H9 (cell line): Measurements from ENCODE around the gene DCAF11. TPM values are rescaled to one million over a fixed set of nuclear protein-coding genes. Genes with fewer than 3 reads are reported as not detected.

Experiments
- DNase-seq: peaks from one replicate; pipeline ENCODE4 v3.0.0-alpha.2; 2017
- H2AFZ ChIP-seq: one replicate; pipeline ENCODE4 v1.6.1; 2013; ENCODE audit warnings: mild to moderate bottlenecking, low read length, control low read depth, moderate library complexity
- H2AK5ac ChIP-seq: 2 replicates; pipeline ENCODE4 v1.6.1; 2013; ENCODE audit warnings: low read length, control low read depth, mixed read lengths; ENCODE audit not compliant: insufficient read length
- H2BK120ac ChIP-seq: one replicate; pipeline ENCODE4 v1.6.1; 2013; ENCODE audit warnings: low read depth, mild to moderate bottlenecking, low read length, control low read depth, inconsistent platforms; ENCODE audit not compliant: poor library complexity, severe bottlenecking
- H2BK12ac ChIP-seq: 2 replicates; pipeline ENCODE4 v1.6.1; 2013; ENCODE audit warnings: low read length, control low read depth, mixed read lengths, low read depth; ENCODE audit not compliant: insufficient read length
- H2BK15ac ChIP-seq: 2 replicates; pipeline ENCODE4 v1.6.1; 2013; ENCODE audit warnings: low read depth, low read length, control low read depth
- H2BK20ac ChIP-seq: one replicate; pipeline ENCODE4 v1.6.1; 2013; ENCODE audit warnings: low read depth, mild to moderate bottlenecking, low read length, control low read depth, inconsistent platforms; ENCODE audit not compliant: poor library complexity, severe bottlenecking
- H2BK5ac ChIP-seq: 2 replicates; pipeline ENCODE4 v1.6.1; 2013; ENCODE audit warnings: low read length, control low read depth, mixed read lengths; ENCODE audit not compliant: insufficient read length
- H3K14ac ChIP-seq: 2 replicates; pipeline ENCODE4 v1.6.1; 2013; ENCODE audit warnings: low read length, control low read depth; ENCODE audit not compliant: insufficient read depth
- H3K18ac ChIP-seq: 2 replicates; pipeline ENCODE4 v1.6.1; 2013; ENCODE audit warnings: low read depth, mild to moderate bottlenecking, mixed read lengths, low read length, control low read depth; ENCODE audit not compliant: insufficient read length
- H3K23ac ChIP-seq: 2 replicates; pipeline ENCODE4 v1.6.1; 2013; ENCODE audit warnings: low read length, control low read depth, mixed read lengths, low read depth; ENCODE audit not compliant: insufficient read length
- H3K23me2 ChIP-seq: 2 replicates; pipeline ENCODE4 v1.6.1; 2013; ENCODE audit warnings: low read depth, mild to moderate bottlenecking, mixed read lengths, low read length, control low read depth; ENCODE audit not compliant: insufficient read length, poor library complexity, severe bottlenecking
- H3K27ac ChIP-seq: 2 replicates; pipeline ENCODE4 v1.5.1; 2013; ENCODE audit warnings: low read length, control low read depth, mixed read lengths, low read depth; ENCODE audit not compliant: insufficient read length
- H3K27me3 ChIP-seq: 2 replicates; pipeline ENCODE4 v1.6.1; 2013; ENCODE audit warnings: low read length, control low read depth, inconsistent platforms; ENCODE audit not compliant: insufficient read depth
- H3K4ac ChIP-seq: 2 replicates; pipeline ENCODE4 v1.6.1; 2013; ENCODE audit warnings: low read depth, mild to moderate bottlenecking, control low read depth, inconsistent platforms, low read length, moderate library complexity
- H3K4me1 ChIP-seq: 2 replicates; pipeline ENCODE4 v1.6.1; 2013; ENCODE audit warnings: low read length, control low read depth, inconsistent platforms; ENCODE audit not compliant: insufficient read depth
- H3K4me2 ChIP-seq: 2 replicates; pipeline ENCODE4 v1.6.1; 2013; ENCODE audit warnings: low read length, control low read depth, mixed read lengths; ENCODE audit not compliant: insufficient read length, insufficient read depth
- H3K56ac ChIP-seq: 2 replicates; pipeline ENCODE4 v1.6.1; 2013; ENCODE audit warnings: low read depth, mild to moderate bottlenecking, mixed read lengths, low read length, control low read depth; ENCODE audit not compliant: insufficient read length
- H3K79me1 ChIP-seq: 2 replicates; pipeline ENCODE4 v1.6.1; 2013; ENCODE audit warnings: low read depth, mild to moderate bottlenecking, moderate library complexity, low read length, control low read depth, inconsistent platforms; ENCODE audit not compliant: insufficient read depth, poor library complexity, severe bottlenecking
- H3K79me2 ChIP-seq: 2 replicates; pipeline ENCODE4 v1.6.1; 2013; ENCODE audit warnings: low read length, control low read depth, inconsistent platforms; ENCODE audit not compliant: insufficient read depth
- H3K9ac ChIP-seq: 2 replicates; pipeline ENCODE4 v1.6.1; 2013; ENCODE audit warnings: low read length, control low read depth, mixed read lengths; ENCODE audit not compliant: insufficient read length; ENCODE audit errors: extremely low read depth
- H3K9me3 ChIP-seq: one replicate; pipeline ENCODE4 v1.6.1; 2013; ENCODE audit warnings: low read depth, low read length, inconsistent platforms; ENCODE audit not compliant: control insufficient read depth
- H3T11ph ChIP-seq: one replicate; pipeline ENCODE4 v1.6.1; 2013; ENCODE audit warnings: mild to moderate bottlenecking, low read length, control low read depth, inconsistent platforms
- H4K20me1 ChIP-seq: one replicate; pipeline ENCODE4 v1.6.1; 2013; ENCODE audit not compliant: control insufficient read depth, insufficient read length, insufficient read depth
- H4K5ac ChIP-seq: 2 replicates; pipeline ENCODE4 v1.6.1; 2013; ENCODE audit warnings: low read depth, mild to moderate bottlenecking, mixed read lengths, low read length, control low read depth; ENCODE audit not compliant: insufficient read length
- H4K8ac ChIP-seq: replicated peaks from 2 replicates; pipeline ENCODE4 v1.6.1; 2013; ENCODE audit warnings: low read length, control low read depth, mixed read lengths, low read depth; ENCODE audit not compliant: insufficient read length
- H4K91ac ChIP-seq: 2 replicates; pipeline ENCODE4 v1.6.1; 2013; ENCODE audit warnings: low read depth, mild to moderate bottlenecking, moderate library complexity, mixed read lengths, low read length, control low read depth; ENCODE audit not compliant: insufficient read length
- H3K27ac Mint-ChIP-seq, 3 experiments: 2 replicates in 2 of 3; 3 replicates in 1 of 3; pipeline ENCODE4 v1.8.0; 2020 to 2021; ENCODE audit warnings: mixed read lengths in 3 of 3, mild to moderate bottlenecking in 1 of 3, moderate library complexity in 1 of 3
- H3K27me3 Mint-ChIP-seq: 2 replicates; pipeline ENCODE4 v1.8.0; 2021; ENCODE audit warnings: low read depth, mild to moderate bottlenecking, moderate library complexity, mixed read lengths
- H3K36me3 Mint-ChIP-seq, 3 experiments: 2 replicates in 2 of 3; 3 replicates in 1 of 3; pipeline ENCODE4 v1.8.0; 2020 to 2021; ENCODE audit warnings: low read depth in 3 of 3, mixed read lengths in 3 of 3; ENCODE audit not compliant: insufficient read depth in 1 of 3
- H3K4me1 Mint-ChIP-seq, 2 experiments: 2 replicates each; pipeline ENCODE4 v1.8.0; 2020; ENCODE audit warnings: mixed read lengths in 2 of 2
- H3K4me3 Mint-ChIP-seq, 2 experiments: 2 replicates in 1 of 2; 3 replicates in 1 of 2; pipeline ENCODE4 v1.8.0; 2020 to 2021; ENCODE audit warnings: mild to moderate bottlenecking in 2 of 2, mixed read lengths in 2 of 2, moderate library complexity in 1 of 2
- H3K9me3 Mint-ChIP-seq, 2 experiments: 2 replicates in 1 of 2; 3 replicates in 1 of 2; pipeline ENCODE4 v1.8.0; 2020; ENCODE audit warnings: mild to moderate bottlenecking in 2 of 2, mixed read lengths in 2 of 2, moderate library complexity in 1 of 2
- CTCF ChIP-seq: fragments of 200-600 bp; sonication (generic); conservative IDR thresholded peaks from 3 replicates; pipeline ENCODE4 v1.8.0; 2021; ENCODE audit warnings: antibody characterized with exemption, mild to moderate bottlenecking
- WGBS: extraction: QIAGEN DNeasy Blood & Tissue Kit; methylation state at CpG from one replicate; pipeline ENCODE4 v1.1.7; 2013; ENCODE audit warnings: missing lambda C conversion rate, low lambda C conversion rate, mixed read lengths; ENCODE audit not compliant: insufficient read length; ENCODE audit errors: extremely low coverage; 5-methylcytosine and 5-hydroxymethylcytosine counted together
- total RNA-seq: library from RNA; stranded (reverse); gene quantifications from 2 replicates; pipeline ENCODE4 v1.2.1, GENCODE V29; 2021

The DCAF11 gene
- total RNA-seq, 1 experiment from 2014 or later: 73.4 TPM

- Histone ChIP-seq H2AFZ (no peak overlapping the region), H3K56ac (no peak overlapping the region), H2BK20ac (no peak overlapping the region), H3K4me2 (no peak overlapping the region), H3K9me3 (no peaks in the 10 kb centered on the region), H2BK120ac (no peak overlapping the region), H3K79me1 (no peaks in the 10 kb centered on the region), H2BK12ac (no peak overlapping the region), H3K9ac (no peak overlapping the region), H3K27ac (no peak overlapping the region), H3K23me2 (peaks cover 6% of the 10 kb centered on the region), H2BK5ac (no peak overlapping the region), H3K14ac (no peak overlapping the region), H4K8ac (no peak overlapping the region), H4K91ac (no peak overlapping the region), H2AK5ac (no peak overlapping the region), H3K23ac (no peak overlapping the region), H3K79me2 (no peaks in the 10 kb centered on the region; the same call in 1 of the 2 replicates), H3K18ac (no peak overlapping the region), H2BK15ac (no peak overlapping the region), H3T11ph (no peak overlapping the region), H3K27me3 (no peaks in the 10 kb centered on the region), H4K20me1 (no peaks in the 10 kb centered on the region), H3K4ac (no peak overlapping the region), H4K5ac (no peak overlapping the region), H3K4me1 (no peaks in the 10 kb centered on the region; the same call in 1 of the 2 replicates)
- no peak overlapping the region for H3K4me3 Mint-ChIP-seq
- WGBS: no CpG with 5 or more reads among the region's 16 CpGs
- H3K4me1 Mint-ChIP-seq: peaks cover 14 to 19% of the 10 kb centered on the region in 2 experiments
- TF ChIP-seq CTCF: no peak
- DNase-seq: no peak
- peaks cover 55 to 72% (median 60%) of the 10 kb centered on the region in 3 experiments for H3K36me3 Mint-ChIP-seq
- H3K27me3 Mint-ChIP-seq: peaks cover 3% of the 10 kb centered on the region
- H3K9me3 Mint-ChIP-seq: peaks cover 2 to 6% of the 10 kb centered on the region in 2 experiments; a peak in 3 of 5 replicates
- no peak overlapping the region for H3K27ac Mint-ChIP-seq
These were observed 16.2 kb upstream of the DCAF11 start for GRCh38 chr14:24098229-24098926.
